ENCODE data around the gene KCTD5. TPM values are rescaled to one million over a fixed set of nuclear protein-coding genes. Genes with fewer than 3 reads are reported as not detected.

The KCTD5 gene
- polyA plus RNA-seq, 6 donors from 2014 or later = 18.3 to 27.5 (median 22.3) TPM

GRCh38 chr16:2740476-2740875, 58.2 kb downstream of the KCTD5 start:
- Mint-ChIP-seq H3K9me3 (no peaks in the 10 kb centered on the region), H3K36me3 (no peaks in the 10 kb centered on the region), H3K4me1 (no peaks in the 10 kb centered on the region), H3K4me3 (no peak overlapping the region), H3K27me3 (peaks cover 0 to 6% (median 0%) of the 10 kb centered on the region in 3 donors), H3K27ac (peak overlapping the region in 2 of 6 donors; percentile 30 to 78)
- ATAC-seq (ENCODE audit: low read depth in 2 of 2) (no peak), DNase-seq (no peak)

- DNase-seq (no peak), ATAC-seq (ENCODE audit: low read depth in 2 of 2) (no peak)
- no peaks in the 10 kb centered on the region for H3K9me3 Mint-ChIP-seq
- no peak overlapping the region for H3K27ac Mint-ChIP-seq
- H3K4me3 Mint-ChIP-seq = no peak overlapping the region
- H3K27me3 Mint-ChIP-seq = peaks cover 0 to 6% (median 0%) of the 10 kb centered on the region in 3 donors
- H3K36me3 Mint-ChIP-seq = no peaks in the 10 kb centered on the region
- no peaks in the 10 kb centered on the region for H3K4me1 Mint-ChIP-seq
Measured at GRCh38 chr16:2741168-2741567, 58.8 kb downstream of the KCTD5 start.

GRCh38 chr16:2742323-2743006, 60.1 kb downstream of the KCTD5 start:
- Mint-ChIP-seq H3K9me3 (no peaks in the 10 kb centered on the region), H3K4me1 (no peaks in the 10 kb centered on the region), H3K27me3 (peaks cover 0 to 6% (median 0%) of the 10 kb centered on the region in 3 donors), H3K4me3 (no peak overlapping the region), H3K36me3 (no peaks in the 10 kb centered on the region), H3K27ac (no peak overlapping the region)
- no peak for ATAC-seq (ENCODE audit: low read depth in 2 of 2)
- DNase-seq = no peak

- ATAC-seq (ENCODE audit: low read depth in 2 of 2) = no peak
- Mint-ChIP-seq H3K27me3 (peaks cover 0 to 6% (median 0%) of the 10 kb centered on the region in 3 donors), H3K36me3 (no peaks in the 10 kb centered on the region), H3K4me1 (no peaks in the 10 kb centered on the region), H3K9me3 (no peaks in the 10 kb centered on the region), H3K27ac (no peak overlapping the region), H3K4me3 (peak overlapping the region in 1 of 8 donors; percentile 29)
- DNase-seq = no peak
Measured at GRCh38 chr16:2743007-2743810, 60.9 kb downstream of the KCTD5 start.

GRCh38 chr16:2744711-2745110, 62.4 kb downstream of the KCTD5 start:
- Mint-ChIP-seq H3K4me3 (no peak overlapping the region), H3K4me1 (no peaks in the 10 kb centered on the region), H3K27ac (no peak overlapping the region), H3K27me3 (peaks cover 0 to 6% (median 0%) of the 10 kb centered on the region in 3 donors), H3K9me3 (no peaks in the 10 kb centered on the region), H3K36me3 (no peaks in the 10 kb centered on the region)
- no peak for ATAC-seq (ENCODE audit: low read depth in 2 of 2)
- DNase-seq = no peak

GRCh38 chr16:2745116-2745890, 63.0 kb downstream of the KCTD5 start:
- Mint-ChIP-seq H3K4me1 (no peaks in the 10 kb centered on the region), H3K4me3 (peak overlapping the region in 1 of 8 donors; percentile 42), H3K27ac (no peak overlapping the region), H3K36me3 (no peaks in the 10 kb centered on the region), H3K9me3 (no peaks in the 10 kb centered on the region), H3K27me3 (peaks cover 0 to 4% (median 0%) of the 10 kb centered on the region in 3 donors)
- no peak for DNase-seq
- no peak for ATAC-seq (ENCODE audit: low read depth in 2 of 2)

GRCh38 chr16:2745961-2746360, 63.6 kb downstream of the KCTD5 start:
- Mint-ChIP-seq H3K27me3 (no peaks in the 10 kb centered on the region), H3K27ac (no peak overlapping the region), H3K9me3 (no peaks in the 10 kb centered on the region), H3K4me3 (no peak overlapping the region), H3K4me1 (peaks cover 0 to 3% (median under 1%) of the 10 kb centered on the region in 3 donors), H3K36me3 (no peaks in the 10 kb centered on the region)
- ATAC-seq (ENCODE audit: low read depth in 2 of 2) = no peak
- no peak for DNase-seq

GRCh38 chr16:2748757-2749455, 66.6 kb downstream of the KCTD5 start:
- peaks cover 10 to 23% (median 18%) of the 10 kb centered on the region in 3 donors for H3K4me1 Mint-ChIP-seq

GRCh38 chr16:2749476-2749875, 67.2 kb downstream of the KCTD5 start:
- peaks cover 0 to 7% of the 10 kb centered on the region in 2 donors for H3K36me3 Mint-ChIP-seq
- H3K4me3 Mint-ChIP-seq = peak overlapping the region in 2 of 8 donors; percentile 12 to 21
- peak overlapping the region in 1 of 6 donors; percentile 44 for H3K27ac Mint-ChIP-seq
- H3K9me3 Mint-ChIP-seq = no peaks in the 10 kb centered on the region
- DNase-seq = no peak
- ATAC-seq (ENCODE audit: low read depth in 2 of 2) = no peak
- no peaks in the 10 kb centered on the region for H3K27me3 Mint-ChIP-seq
- peaks cover 15 to 29% (median 24%) of the 10 kb centered on the region in 3 donors for H3K4me1 Mint-ChIP-seq

More at GRCh38 chr16:2748757-2749455, 66.6 kb downstream of the KCTD5 start:
- H3K27me3 Mint-ChIP-seq = no peaks in the 10 kb centered on the region
- H3K27ac Mint-ChIP-seq = peak overlapping the region in 2 of 6 donors; percentile 24 to 39
- H3K4me3 Mint-ChIP-seq = no peak overlapping the region
- peaks cover 0 to 4% of the 10 kb centered on the region in 2 donors for H3K36me3 Mint-ChIP-seq
- H3K9me3 Mint-ChIP-seq = no peaks in the 10 kb centered on the region
- ATAC-seq (ENCODE audit: low read depth in 2 of 2) (no peak), DNase-seq (no peak)

GRCh38 chr16:2749936-2750335, 67.6 kb downstream of the KCTD5 start:
- Mint-ChIP-seq H3K27ac (peak overlapping the region in 2 of 6 donors; percentile 65 to 98), H3K9me3 (no peaks in the 10 kb centered on the region), H3K4me1 (peaks cover 20 to 34% (median 28%) of the 10 kb centered on the region in 3 donors), H3K4me3 (no peak overlapping the region), H3K27me3 (no peaks in the 10 kb centered on the region), H3K36me3 (peaks cover 0 to 7% of the 10 kb centered on the region in 2 donors)
- ATAC-seq (ENCODE audit: low read depth in 2 of 2) (no peak), DNase-seq (no peak)

GRCh38 chr16:2751577-2752034, 69.3 kb downstream of the KCTD5 start:
- H3K9me3 Mint-ChIP-seq = no peaks in the 10 kb centered on the region
- peak overlapping the region; percentile 98 to 100 (median 99) for H3K27ac Mint-ChIP-seq
- no peak for DNase-seq
- peak overlapping the region; percentile 92 to 99 (median 95) for H3K4me3 Mint-ChIP-seq
- H3K4me1 Mint-ChIP-seq = peaks cover 37 to 50% (median 42%) of the 10 kb centered on the region in 3 donors
- peaks cover 0 to 18% of the 10 kb centered on the region in 2 donors for H3K36me3 Mint-ChIP-seq
- ATAC-seq (ENCODE audit: low read depth in 2 of 2) = no peak
- no peaks in the 10 kb centered on the region for H3K27me3 Mint-ChIP-seq

- DNase-seq = peak; percentile 95
- Mint-ChIP-seq H3K4me1 (peaks cover 43 to 57% (median 45%) of the 10 kb centered on the region in 3 donors), H3K27me3 (no peaks in the 10 kb centered on the region), H3K9me3 (no peaks in the 10 kb centered on the region), H3K27ac (peak within 1 kb of the TSS; percentile 98 to 100 (median 99)), H3K4me3 (peak within 1 kb of the TSS; percentile 92 to 99 (median 95)), H3K36me3 (peaks cover 0 to 24% of the 10 kb centered on the region in 2 donors)
- peak; percentile 87 for ATAC-seq (ENCODE audit: low read depth in 2 of 2)
Measured at GRCh38 chr16:2752035-2752849, 69.9 kb downstream of the KCTD5 start, which contains the start of gene SRRM2. Gene SRRM2 (plus strand): TSS chr16:2752638. CDS start chr16:2756365, 3,727 bp downstream.
